Adrenal gland (tissue), 5 donors: ENCODE results near the gene SAV1.
"Not testable (repeated sequence)": the region's sequence is repeated elsewhere in the genome, so short reads cannot be mapped to it uniquely, and the experiment has no call there.

Source experiments
- POLR2A ChIP-seq, 2 donors: fragments of 450-650 bp; IDR thresholded peaks; one replicate each; pipeline ENCODE4 v1.6.1; 2017; ENCODE audit warnings: antibody characterized with exemption in 2 of 2, mild to moderate bottlenecking in 2 of 2, moderate library complexity in 1 of 2
- TF ChIP-seq, protein P1 (sequence below), 6 experiments: fragments of 450-650 bp in 4 of 6; fragments of 200-600 bp in 2 of 6; sonication (generic) in 1 of 6; IDR thresholded peaks; 1 replicate in 5 of 6; 2 replicates in 1 of 6; pipeline versions ENCODE4 v1.5.1 to v1.8.0; 2016 to 2021; ENCODE audit warnings: antibody characterized with exemption in 6 of 6, mild to moderate bottlenecking in 2 of 6, moderate library complexity in 1 of 6
- donor health status: DM: no; HTN: no; CAD: no.

DNA sequence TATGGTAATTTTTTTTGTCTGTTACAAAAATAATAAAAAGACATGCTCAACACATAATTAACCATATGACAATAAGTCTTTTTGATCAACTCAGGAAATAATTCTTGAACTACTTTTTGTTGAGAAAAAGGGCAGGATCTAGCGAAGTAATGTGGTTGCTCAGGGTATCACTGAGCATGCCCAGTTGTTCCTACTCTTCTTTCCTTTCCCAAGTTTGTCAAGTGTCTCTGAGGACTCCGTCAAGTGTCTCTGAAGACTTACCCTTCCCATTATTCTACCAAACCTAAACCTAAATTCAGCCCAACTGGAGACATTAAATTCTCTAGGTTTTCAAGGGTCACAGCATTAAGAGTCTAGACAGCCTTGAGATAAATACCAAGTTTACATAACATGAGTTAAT is 3.5 kb downstream of the SAV1 start:
- TF ChIP-seq, protein P1, sequence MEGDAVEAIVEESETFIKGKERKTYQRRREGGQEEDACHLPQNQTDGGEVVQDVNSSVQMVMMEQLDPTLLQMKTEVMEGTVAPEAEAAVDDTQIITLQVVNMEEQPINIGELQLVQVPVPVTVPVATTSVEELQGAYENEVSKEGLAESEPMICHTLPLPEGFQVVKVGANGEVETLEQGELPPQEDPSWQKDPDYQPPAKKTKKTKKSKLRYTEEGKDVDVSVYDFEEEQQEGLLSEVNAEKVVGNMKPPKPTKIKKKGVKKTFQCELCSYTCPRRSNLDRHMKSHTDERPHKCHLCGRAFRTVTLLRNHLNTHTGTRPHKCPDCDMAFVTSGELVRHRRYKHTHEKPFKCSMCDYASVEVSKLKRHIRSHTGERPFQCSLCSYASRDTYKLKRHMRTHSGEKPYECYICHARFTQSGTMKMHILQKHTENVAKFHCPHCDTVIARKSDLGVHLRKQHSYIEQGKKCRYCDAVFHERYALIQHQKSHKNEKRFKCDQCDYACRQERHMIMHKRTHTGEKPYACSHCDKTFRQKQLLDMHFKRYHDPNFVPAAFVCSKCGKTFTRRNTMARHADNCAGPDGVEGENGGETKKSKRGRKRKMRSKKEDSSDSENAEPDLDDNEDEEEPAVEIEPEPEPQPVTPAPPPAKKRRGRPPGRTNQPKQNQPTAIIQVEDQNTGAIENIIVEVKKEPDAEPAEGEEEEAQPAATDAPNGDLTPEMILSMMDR (IDR thresholded peaks at IDR 0.05) = not testable (repeated sequence)
- not testable (repeated sequence) for TF ChIP-seq POLR2A (IDR thresholded peaks at IDR 0.05)
